ENCODE results near the gene NEGR1.

The NEGR1 gene

DNA sequence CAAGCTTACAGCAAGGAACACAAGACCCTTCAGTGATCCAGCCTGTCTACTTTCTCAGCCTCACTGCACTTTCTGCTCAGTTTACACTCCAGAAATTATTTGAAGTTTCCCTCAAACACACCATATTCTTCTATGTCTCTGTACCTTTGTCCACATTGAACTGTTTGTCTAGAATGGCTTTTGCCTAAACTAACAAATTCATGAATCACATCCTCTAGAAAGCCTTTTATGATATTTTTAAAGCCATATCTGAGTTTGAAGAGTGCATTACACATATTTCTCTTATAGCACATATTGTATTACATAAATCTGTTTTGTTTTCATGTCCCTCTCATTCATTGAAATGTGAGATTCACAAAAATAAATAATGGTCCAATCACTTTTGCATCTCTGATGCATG is 755.5 kb downstream of the NEGR1 start:
- DNase-seq, result no peak

DNA sequence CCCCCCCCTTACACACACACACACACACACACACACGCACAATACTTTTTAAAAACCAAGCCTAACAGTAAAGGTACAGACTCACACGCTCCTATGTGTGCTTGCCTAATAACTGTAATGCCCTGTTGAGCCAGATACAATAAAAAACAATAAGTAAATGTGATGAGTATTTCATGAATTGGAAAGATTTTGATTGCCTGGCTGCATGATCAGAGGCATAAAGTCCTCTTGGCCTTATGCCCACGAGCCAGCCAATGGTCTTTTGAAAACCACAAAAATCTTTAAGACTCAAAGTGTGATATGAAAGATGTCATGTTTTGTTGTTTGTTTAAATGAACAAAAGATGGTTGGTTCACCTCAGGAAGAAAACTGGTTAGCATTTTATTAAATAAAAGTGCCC is 759.6 kb downstream of the NEGR1 start:
- no peak for DNase-seq

DNA sequence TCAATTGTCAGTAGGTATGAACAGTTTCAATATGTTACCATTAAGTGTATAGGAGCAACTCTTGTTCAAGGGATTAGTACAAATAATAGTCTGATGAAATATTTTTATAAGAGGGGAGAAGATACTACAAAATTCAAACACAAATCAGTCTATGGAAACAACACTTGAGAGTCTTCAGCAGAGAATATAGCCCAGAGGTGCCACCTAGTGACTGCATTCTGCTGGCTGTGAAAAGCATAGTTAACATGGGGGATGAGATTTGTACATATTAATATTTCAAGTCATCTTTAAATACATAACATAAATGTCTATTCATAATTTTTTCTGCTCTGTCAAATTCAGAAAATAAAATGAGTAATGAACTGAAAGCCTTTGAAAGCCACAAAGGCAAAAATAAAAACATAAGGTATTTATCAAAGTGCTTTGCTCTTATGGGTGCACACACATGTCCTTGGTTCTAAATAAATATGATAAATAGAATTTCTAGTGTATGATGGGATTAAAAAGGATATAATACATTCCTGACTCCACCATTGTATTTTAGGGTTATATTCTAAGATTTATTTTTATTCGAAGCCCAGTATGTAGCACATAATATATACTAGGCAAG is 760.6 kb downstream of the NEGR1 start:
- no peak for DNase-seq

DNA sequence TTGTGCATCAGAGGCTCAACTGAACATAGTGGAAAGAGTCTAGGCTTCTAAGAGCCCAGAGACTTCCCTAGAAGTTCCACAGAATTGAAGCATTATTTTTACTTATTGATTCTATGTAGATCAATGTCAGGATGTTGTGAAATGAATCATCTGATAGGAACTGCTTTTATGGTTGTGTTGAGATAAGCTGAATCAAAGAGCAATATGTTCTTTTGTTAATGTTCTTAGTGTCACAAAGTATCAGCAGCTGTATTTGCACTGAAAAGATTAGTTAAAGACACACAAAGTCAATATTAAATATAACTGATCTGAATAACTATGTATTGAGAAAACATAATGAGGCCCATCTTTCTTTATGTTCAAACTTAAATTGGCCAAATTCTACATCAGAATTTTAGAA is 770.8 kb downstream of the NEGR1 start:
- DNase-seq, result no peak

DNA sequence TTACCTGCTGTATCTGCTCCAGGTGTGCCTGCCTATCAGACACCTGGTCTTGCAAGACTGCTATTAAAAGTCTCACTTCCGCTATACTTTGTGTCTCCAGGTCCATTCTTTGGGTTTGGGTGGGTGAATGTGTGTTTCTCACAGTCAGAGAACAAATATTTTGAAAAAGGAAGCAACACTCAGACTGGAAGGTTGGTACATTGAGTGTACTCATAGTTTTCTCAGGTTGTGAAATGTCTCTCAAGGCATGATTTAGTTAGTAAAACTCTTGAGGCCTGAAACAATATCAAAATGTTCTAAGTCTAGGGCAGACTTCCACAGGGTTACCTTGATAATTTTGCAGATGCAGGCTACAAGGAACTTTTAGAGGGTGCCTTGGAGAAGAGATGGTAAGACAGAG is 771.6 kb downstream of the NEGR1 start:
- DNase-seq, result no peak

DNA sequence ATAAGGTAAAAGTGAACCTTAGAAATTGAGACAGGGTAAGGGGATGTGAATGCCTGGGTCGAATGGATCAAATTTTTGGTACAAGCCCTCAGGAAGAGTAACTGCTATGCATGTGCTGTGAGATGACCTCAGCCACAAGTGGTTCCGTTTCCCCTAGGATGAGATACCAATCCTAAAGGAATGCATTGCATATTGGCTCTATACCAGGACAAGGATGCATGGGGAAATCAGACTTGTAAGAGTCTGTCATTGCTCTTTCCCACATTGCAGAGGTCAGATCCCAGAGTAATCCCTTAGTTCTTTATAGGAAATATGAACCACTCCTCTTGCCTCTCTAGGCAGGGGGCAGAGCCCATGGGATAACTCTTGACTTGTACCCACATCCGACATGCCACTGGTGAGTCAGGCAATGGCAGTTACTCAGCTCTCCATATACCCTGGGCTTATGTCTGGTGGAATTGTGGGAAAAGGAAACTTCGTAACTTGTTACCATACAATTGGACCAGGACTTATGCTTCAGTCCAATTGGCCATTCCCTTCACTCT is 773.2 kb downstream of the NEGR1 start:
- no peak for DNase-seq

DNA sequence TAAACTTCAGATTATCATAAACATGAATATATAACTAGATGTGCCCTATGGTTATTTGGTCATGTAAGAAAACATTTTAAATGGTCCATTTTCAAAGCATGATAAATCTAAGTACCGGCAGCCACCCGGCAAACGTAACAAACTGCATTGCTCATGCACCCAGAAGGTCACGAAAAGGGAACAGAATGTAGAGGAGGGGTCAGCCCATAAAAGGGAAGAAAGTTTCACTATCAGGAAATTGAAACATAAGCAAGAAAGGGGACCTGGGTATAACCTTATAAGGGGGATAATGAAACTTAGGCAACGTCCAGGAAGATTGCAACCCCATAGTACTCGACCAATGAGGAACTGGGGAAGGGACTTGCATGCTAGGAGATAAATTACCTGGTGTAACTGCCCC is 780.3 kb downstream of the NEGR1 start:
- no peak for DNase-seq

DNA sequence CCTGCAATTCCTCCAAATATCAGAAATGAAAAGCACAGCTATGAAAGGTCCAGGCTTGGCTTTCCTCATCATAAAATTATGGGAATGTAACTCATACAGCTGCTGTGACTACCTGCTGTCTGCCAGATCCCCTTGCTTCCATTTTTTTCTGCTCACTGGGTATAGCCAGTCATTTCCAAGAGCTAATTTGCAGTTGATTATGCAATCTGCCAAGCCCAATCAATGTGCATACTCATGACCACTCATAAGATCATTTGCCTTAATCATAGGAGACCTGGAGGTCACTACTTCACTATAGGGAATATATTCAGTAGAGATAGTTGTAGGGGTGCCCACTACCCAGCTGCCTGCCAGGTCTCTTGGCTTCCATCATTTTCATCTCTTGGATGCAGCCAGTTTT is 783.8 kb downstream of the NEGR1 start:
- no peak for DNase-seq

DNA sequence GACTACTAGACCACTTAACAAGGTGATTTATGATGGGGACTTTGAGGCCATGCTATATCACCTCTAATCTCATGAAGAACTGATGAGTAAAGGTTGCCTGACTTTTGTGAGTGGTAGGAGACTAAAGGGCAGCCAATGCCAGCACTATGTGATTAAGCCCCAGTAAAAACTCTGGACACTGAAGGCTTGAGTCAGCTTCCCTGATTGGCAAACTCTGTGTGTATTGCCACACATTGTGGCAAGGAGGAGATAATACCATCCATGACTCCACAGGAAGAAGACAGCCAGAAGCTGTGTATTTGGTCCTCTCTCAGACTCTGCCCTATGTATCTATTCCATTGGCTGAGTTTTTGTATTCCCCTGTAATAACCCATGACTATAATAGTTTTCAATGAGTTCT is 788.2 kb downstream of the NEGR1 start:
- no peak for DNase-seq

DNA sequence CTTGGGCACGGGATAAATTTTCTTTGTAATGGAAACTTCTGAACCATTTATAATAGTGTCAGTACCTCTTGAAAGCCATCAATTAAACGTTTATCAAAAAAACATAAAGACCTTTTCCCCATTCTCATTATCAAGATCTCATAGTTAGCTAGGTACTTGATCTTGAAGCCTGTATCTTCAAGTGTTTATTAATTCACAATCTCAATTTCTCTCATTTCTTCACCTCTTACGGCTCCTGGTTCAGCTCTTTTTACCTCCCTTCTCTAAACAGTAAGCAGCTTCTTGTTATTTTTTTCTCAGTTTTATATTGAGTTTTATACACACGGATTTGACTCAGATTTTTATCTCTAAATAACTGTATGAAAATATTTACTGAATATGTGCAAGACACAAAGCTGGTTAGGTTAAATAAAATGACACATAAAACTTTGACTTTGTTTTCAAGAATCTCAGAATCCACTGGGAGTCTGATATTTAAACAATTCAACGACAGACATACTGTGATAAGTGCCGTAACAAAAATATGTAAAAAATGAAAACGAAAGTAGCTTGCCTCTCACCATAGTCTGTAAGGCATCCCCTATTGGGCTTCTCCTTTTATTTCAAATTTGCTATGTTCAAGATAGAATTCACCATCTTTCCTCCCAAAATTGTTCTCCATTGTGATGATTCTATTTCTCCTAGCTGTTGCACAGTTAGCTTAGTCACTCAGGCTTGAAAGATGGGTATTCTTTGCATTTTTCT is 789.9 kb downstream of the NEGR1 start:
- no peak for DNase-seq

DNA sequence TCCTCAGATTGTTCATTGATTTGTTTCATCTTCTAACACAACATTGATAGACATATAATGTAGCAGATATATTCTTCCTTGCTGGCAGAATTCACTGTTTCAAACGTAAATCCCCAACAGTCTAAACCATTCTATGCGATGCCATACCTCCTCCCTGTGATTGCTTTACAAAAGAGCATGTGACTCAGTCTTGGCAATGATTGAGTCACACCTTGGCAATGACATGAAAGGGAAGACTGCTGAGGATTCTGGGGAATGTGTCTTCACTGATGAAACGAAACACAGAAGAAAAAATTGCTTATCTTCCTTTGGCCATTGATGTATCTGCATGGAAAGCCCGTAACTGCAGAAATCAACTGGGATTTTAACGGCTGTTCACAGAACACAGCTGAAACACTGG is 791.9 kb downstream of the NEGR1 start:
- no peak for DNase-seq

DNA sequence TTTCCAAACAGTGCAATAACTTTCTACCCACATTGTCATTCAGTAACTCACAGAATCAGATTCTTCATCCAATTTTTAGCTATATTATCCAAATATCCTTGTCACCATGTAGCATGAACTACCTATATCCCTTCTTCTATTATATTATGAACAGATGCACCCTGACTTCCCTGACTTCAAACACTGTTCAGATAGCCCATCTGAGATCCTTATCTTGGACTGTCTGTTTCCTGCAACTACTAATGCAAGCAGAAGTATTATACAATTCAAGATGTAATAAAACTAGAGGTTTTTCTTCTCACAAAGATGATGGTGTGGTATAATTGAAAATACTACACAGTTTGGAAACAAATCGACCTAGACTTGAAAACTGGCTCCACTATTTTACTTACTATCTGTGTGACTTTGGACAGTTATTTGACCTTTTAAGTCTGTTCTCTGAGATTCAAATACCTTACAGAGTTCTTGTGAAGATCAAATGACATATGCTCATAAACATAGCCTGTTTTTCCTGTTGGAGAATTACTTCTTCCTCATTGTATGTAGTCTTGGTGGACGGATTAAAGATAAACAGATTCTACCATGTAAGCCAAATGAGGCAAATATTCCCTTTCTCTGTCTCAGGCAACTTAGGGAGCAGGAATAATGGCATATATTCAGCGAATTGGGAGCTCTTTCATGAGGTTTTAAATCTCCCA is 793.6 kb downstream of the NEGR1 start:
- DNase-seq, result no peak

DNA sequence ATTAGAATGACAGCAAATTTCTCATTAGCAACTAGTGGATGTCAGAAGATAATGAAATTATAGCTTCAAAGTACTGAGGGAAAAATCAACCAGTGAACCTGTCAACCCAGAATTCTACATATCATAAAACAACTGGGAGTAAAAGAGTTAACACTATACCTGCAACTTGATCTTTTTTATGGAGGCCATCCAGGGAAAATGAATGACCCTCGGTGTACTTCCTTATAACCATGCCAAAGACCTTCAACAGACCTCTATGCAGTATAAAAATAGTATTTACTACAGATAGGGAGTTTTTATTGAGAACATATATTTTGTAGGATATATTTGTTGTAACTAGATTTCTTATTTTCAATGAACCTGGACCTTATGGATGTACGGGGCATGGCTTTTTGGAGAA is 809.0 kb downstream of the NEGR1 start:
- no peak for DNase-seq

DNA sequence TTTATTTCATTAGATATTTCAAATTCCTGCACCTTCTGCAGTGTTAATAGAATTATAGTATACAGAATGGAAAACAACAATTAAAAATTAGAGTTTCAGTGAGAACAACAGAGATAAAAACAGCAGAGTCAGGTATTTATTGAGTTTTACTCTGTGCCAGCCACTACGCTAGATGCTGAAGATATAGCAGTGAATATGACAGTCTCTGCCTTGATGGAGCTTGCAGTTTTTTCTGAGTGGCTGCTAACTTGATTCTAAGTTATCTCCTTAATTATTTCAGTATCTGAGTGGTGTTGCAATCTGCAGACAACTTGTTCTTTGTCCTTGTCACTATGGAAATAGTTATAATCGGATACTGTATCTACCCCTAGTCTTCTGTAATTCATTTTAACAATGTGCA is 817.2 kb downstream of the NEGR1 start:
- DNase-seq, result no peak

DNA sequence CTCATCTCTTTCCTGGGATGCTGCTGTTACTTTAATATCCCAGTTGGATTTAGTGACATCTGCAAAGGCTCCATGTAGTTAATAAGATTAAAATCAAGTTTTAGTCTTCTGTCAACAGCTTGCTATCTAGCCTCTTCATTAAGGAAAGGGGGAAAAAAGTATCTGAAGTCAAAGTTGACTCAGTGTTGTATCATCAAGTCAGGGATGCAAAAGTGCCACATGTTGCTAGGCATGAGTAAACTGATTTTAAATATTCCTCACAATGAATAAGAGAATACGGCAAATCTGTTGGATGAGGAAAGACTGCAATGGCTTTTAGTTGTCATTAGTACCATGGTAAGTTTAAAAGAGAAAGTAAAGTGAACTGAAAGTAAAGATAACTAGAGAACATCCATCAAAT is 818.3 kb downstream of the NEGR1 start:
- DNase-seq, result no peak

DNA sequence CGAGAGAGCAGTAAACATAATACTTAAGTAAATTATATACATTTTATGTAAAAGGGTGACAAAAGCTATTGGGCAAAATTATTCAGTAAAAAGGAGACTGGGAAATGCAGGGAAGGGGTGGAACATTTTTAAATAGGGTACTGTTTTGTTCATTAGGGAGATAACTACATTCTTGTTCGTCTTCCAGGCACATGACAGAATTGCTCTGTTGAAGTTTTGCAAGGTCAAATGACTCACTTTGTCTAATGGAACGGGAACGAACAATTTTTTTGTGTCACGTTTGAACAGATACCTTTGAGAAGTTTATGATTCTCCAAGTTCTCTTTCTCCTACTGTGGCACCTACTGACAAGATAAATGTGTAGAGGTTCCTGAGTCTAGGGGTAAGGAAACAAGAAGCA is 819.2 kb downstream of the NEGR1 start:
- DNase-seq, result no peak

DNA sequence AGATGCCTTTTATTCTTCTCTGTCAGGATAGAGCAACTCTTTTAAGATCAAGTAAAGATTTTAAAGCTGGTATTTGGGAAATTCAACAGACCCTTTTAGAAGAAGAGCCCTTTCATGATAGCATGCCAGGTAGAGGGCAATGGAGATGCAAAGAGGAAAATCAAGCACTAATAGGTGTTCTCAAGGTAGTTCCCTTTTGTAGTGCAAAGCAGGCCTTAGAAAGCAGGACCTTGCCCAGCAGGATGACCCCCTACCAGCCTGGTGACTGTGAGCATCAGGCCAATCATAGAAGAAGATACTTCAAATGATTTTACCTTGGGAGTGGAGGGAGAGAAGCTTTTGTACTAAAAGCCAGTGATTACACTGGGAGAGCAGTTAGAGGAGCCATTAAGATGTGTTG is 820.1 kb downstream of the NEGR1 start:
- DNase-seq, result no peak

DNA sequence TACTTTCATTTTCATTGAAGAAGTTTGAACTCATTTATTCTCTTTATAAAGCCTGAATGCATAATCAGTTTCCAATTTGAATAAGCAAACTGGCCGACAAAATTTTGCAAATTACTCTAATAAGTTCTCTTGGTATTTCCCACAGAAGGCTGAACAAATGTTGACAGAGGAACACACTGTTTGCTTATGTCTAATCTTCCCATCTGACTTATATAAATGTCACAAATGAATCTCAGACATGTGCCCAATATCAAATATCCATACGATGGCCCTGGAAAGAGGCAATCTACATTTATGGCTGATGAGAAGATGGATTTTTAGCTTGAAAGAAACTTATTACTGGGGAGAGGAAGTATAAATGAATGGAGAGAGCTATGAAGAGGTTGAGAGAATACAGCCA is 820.9 kb downstream of the NEGR1 start:
- DNase-seq, result no peak

DNA sequence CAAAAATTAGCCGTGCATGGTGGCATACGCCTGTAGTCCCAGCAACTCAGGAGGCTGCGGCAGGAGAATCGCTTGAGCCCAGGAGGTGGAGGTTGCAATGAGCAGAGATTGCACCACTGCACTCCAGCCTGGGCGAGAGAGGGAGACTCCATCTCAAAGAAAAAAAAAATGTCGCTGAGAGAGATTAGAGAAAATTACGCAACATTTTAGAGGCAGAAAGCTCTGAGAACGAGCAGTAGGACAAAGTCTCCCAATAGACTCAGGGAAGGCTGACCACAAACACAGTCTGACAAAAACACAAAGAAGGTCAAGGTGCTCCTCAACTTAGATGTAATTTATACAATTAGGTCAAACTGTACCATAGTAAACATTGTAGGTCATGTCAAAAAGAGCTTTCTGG is 833.9 kb downstream of the NEGR1 start:
- no peak for DNase-seq

DNA sequence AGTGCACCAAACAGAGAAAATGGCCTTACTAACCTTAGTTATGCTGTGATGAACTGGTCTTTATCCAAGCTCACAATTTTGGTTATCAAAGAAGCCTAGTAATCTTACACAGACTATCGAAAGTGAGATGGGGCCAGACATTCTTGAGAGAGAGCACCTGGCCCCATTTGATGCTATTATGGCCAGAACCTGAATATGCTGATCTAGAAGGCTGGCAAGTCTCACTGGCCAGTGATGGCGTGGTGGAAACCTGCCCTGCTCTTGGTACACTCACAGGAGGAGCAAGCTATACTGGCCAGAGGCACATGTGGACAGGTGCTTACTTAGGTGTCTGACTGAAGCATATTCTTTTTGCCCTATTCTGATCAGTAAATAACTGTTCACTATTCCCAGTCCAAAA is 843.7 kb downstream of the NEGR1 start:
- DNase-seq, result no peak

DNA sequence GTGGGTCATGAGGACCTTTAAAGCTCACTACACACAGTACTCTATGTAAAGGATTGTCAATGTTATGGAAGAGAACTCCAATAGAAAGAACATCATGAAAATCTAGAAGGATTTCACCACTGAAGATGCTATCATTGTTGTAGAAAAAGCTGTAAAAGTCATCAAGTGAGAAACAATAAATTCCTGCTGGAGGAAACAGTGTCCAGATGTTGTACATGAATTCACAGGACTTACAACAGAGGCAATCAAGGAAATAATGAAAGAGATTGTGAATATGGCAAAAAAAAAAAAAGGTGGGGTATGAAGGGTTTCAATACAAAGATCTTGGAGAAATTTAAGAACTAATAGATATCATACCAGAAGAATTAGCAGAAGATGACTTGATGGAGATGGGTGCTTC is 846.4 kb downstream of the NEGR1 start:
- no peak for DNase-seq

DNA sequence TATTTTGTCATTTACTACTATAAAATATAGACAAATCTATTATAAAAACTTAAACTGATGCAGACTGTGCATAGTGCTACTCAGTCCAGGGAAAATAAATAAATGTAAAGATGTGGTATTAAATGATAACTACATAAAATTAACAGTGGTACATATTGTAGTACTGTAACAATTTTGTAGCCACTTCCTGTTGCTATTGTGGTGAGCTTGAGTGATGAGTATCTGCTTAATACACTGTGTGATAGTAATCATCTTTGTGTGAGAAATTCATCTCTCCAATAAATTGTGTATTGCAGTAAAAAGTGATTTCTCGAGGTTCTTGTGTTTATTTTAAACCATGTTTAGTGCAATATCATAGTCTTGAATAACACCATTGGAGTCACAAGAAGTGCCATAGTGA is 848.1 kb downstream of the NEGR1 start:
- DNase-seq, result no peak

DNA sequence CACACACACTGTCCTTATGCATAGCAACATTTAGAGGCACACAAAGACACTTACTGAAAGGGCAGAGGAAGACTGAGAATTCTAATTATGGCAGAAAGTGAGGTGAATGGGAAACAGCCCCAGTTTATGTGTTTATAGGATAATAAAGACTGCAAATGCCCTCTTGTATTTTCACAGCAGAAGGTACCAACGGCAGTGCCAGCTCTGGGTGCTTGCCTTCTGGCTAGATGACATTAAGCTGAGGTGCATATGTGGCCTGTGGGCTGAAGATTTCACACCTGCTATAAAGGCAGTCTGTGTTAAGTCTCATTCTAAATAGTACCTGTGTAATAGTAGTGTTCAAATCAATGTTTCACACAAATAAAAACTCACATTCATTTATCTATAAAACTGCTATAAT is 854.3 kb downstream of the NEGR1 start:
- DNase-seq, result no peak

DNA sequence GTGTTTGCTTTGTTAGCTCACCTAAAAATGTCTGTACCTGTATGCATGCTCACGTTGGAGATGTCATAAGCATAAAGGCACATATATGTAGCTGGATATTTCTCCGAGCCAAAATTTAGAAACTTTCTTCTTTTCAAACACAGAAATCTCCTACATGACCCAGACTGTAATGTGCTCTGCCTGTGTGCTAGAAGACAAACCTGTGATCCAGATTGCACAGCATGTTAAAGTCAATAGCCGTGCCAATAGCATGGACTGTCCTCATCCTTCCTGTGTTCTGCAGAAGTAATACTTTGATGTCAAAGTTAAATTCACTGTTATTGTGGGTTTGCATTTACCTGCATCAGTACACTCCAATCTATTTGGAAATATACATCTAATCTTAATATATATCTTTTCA is 855.3 kb downstream of the NEGR1 start:
- DNase-seq, result no peak
